ENCODE results near the gene LENG8. TPM values are rescaled to one million over a fixed set of nuclear protein-coding genes. Genes with fewer than 3 reads are reported as not detected.
A peak's percentile ranks its signal among the peaks of the same experiment; 100 is the strongest.

The LENG8 gene
- total RNA-seq, 4 donors from 2014 or later: 9.9 to 49.5 (median 15.5) TPM

DNA sequence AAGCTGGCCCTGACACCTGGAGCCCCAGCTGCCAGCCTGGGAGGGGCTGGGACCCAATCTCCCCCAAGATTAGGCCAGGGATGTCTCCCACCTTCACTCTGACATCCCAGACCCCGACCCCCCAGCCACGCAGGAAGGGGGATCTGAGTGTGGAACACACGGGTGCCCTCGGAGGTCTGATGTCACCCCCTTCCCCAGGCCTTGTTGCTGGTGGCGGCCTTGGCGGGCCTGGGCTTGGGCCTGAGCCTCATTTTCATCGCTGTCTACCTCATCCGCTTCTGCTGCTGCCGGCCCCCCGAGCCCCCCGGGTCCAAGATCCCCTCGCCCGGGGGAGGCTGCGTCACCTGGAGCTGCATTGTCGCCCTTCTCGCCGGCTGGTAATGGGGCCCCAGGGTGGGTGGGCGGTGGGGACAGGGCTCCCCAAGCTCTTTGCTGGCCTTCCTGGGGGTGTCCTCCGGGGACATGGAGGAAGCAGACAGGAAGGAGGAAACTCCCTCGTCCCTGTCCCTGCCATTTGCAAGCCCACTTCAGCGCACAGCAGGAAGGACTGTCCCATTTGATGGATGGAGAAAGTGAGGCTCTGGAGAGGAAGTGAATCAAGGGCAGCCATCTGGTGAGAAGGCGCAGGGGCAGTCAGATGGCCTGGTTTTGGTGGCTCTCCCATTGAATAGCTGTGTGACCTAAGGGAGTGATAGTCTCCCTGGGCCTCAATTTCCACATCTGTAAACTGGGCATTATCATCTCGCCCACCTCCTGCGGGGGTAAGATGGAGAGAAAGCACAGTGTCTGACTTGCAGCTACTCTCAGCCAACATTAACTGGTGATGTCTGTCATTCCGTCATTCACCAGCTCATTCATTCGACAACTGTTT is 29.8 kb upstream of the LENG8 start:
- Histone ChIP-seq H3K4me1 (no peaks in the 10 kb centered on the region), H3K27me3 (peaks cover 62 to 85% (median 75%) of the 10 kb centered on the region in 3 donors), H3K9me3 (no peaks in the 10 kb centered on the region), H3K36me3 (no peaks in the 10 kb centered on the region), H3K4me3 (no peak overlapping the region), H3K27ac (peak overlapping the region in 1 of 4 donors; percentile 14)
- intact Hi-C loops (cut with DNase I; ENCODE audit: low total_unique reads): no loop called here
- no peak for TF ChIP-seq POLR2A (IDR thresholded peaks at IDR 0.05)
- TF ChIP-seq, protein P1, sequence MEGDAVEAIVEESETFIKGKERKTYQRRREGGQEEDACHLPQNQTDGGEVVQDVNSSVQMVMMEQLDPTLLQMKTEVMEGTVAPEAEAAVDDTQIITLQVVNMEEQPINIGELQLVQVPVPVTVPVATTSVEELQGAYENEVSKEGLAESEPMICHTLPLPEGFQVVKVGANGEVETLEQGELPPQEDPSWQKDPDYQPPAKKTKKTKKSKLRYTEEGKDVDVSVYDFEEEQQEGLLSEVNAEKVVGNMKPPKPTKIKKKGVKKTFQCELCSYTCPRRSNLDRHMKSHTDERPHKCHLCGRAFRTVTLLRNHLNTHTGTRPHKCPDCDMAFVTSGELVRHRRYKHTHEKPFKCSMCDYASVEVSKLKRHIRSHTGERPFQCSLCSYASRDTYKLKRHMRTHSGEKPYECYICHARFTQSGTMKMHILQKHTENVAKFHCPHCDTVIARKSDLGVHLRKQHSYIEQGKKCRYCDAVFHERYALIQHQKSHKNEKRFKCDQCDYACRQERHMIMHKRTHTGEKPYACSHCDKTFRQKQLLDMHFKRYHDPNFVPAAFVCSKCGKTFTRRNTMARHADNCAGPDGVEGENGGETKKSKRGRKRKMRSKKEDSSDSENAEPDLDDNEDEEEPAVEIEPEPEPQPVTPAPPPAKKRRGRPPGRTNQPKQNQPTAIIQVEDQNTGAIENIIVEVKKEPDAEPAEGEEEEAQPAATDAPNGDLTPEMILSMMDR (IDR thresholded peaks at IDR 0.05 in 4 of 5, conservative IDR thresholded peaks at IDR 0.05 in 1 of 5): no peak
- no peak for ATAC-seq
- no peak for DNase-seq
- in situ Hi-C loops (cut with MboI; ENCODE audit: low sequenced_read_pairs in 4 of 4): no loop called here

DNA sequence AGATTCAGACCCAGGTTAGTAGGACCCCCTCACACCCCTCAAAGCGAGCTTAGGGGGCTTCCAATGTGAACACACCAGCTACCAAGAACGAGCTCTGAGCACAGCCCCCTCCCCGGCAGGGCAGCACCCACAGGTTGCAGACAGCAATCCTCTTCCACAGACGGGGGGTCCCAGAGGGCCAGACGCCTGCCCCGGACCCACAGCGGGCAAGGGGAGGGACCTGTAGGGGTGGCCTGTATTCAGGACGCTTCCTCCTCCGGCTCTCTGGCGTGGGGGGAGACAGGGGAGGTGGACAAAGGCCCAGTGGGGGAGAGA is 29.0 kb upstream of the LENG8 start:
- DNase-seq (no peak), ATAC-seq (no peak)
- H3K4me3 ChIP-seq: no peak overlapping the region
- TF ChIP-seq, protein P1 (IDR thresholded peaks at IDR 0.05 in 4 of 5, conservative IDR thresholded peaks at IDR 0.05 in 1 of 5): no peak
- TF ChIP-seq POLR2A (IDR thresholded peaks at IDR 0.05): no peak
- H3K27ac ChIP-seq: peak overlapping the region in 1 of 4 donors; percentile 21
- no peaks in the 10 kb centered on the region for H3K36me3 ChIP-seq
- H3K9me3 ChIP-seq: no peaks in the 10 kb centered on the region
- intact Hi-C loops (cut with DNase I; ENCODE audit: low total_unique reads) (no loop called here), in situ Hi-C loops (cut with MboI; ENCODE audit: low sequenced_read_pairs in 4 of 4) (no loop called here)
- H3K4me1 ChIP-seq: no peaks in the 10 kb centered on the region
- peaks cover 53 to 79% (median 66%) of the 10 kb centered on the region in 3 donors for H3K27me3 ChIP-seq

DNA sequence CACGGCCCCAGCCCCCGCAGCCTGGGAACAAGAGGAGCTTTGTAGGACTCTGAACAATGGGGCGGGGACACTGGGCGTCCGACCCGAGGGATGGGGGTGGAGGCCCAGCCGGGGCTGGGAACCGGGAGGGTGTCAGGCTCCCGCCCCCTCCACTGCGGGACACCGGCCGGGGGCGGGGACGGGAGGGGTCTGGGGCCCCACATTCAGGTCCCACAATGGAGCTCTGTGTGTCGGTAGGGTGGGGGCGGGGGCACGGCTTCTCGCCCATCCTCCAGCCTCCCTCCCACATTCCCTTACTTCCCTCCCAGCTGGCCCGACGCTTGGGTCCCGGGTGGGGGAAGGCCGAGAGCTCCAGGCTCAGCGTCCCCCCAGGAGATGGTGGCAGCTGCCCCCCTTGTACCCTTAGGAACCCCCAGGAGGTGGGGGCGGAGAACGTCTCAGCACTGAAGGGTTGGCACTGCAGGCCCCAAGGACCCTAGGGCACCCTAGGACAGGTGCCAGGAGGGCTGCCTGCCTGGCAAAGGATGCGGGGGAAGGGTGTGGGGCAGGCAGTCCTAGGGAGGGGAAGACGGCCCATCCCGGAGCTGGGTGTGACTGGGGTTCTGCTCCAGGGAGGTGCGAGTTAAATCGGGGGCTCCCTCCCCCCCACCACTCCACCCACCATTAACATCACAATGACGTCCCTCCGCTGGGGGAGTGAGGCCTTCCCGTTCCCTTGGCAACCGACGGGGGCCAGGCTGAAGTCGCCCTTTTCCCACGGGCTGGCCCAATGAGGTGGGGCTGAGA is 28.4 kb upstream of the LENG8 start:
- Histone ChIP-seq H3K27ac (peak overlapping the region in 2 of 4 donors; percentile 33 to 52), H3K4me1 (no peaks in the 10 kb centered on the region), H3K36me3 (no peaks in the 10 kb centered on the region), H3K27me3 (peaks cover 53 to 75% (median 64%) of the 10 kb centered on the region in 3 donors), H3K4me3 (peak overlapping the region in 1 of 4 donors; percentile 18), H3K9me3 (no peaks in the 10 kb centered on the region)
- in situ Hi-C loops (cut with MboI; ENCODE audit: low sequenced_read_pairs in 4 of 4) (no loop called here), intact Hi-C loops (cut with DNase I; ENCODE audit: low total_unique reads) (no loop called here)
- ATAC-seq (no peak), DNase-seq (no peak)
- TF ChIP-seq, protein P1 (IDR thresholded peaks at IDR 0.05 in 4 of 5, conservative IDR thresholded peaks at IDR 0.05 in 1 of 5): no peak
- no peak for TF ChIP-seq POLR2A (IDR thresholded peaks at IDR 0.05)

DNA sequence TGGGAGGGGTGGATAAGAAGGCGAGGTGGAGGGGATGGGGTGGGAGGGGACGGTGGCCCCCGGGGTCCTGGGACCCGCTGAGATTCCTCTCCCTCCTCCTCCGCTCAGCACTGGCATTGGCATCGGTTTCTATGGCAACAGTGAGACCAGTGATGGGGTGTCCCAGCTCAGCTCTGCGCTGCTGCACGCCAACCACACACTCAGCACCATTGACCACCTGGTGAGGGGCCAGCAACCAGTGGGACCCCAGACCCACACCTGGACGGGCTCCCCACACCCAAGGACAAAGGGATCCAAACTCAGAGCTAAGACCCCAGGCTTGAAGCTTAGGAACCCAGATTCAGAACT is 27.9 kb upstream of the LENG8 start:
- DNase-seq: no peak
- TF ChIP-seq, protein P1 (IDR thresholded peaks at IDR 0.05 in 4 of 5, conservative IDR thresholded peaks at IDR 0.05 in 1 of 5): no peak
- TF ChIP-seq POLR2A (IDR thresholded peaks at IDR 0.05): no peak
- ATAC-seq: no peak
- intact Hi-C loops (cut with DNase I; ENCODE audit: low total_unique reads): no loop called here
- in situ Hi-C loops (cut with MboI; ENCODE audit: low sequenced_read_pairs in 4 of 4): no loop called here
- Histone ChIP-seq H3K4me1 (no peaks in the 10 kb centered on the region), H3K9me3 (no peaks in the 10 kb centered on the region), H3K27me3 (peaks cover 54 to 71% (median 62%) of the 10 kb centered on the region in 3 donors), H3K36me3 (no peaks in the 10 kb centered on the region), H3K27ac (peak overlapping the region in 1 of 4 donors; percentile 25), H3K4me3 (no peak overlapping the region)

Measured in gastrocnemius medialis (tissue), 4 donors.